Lower leg skin (tissue), 3 donors: ENCODE results near the gene FOXS1.
"Not testable (repeated sequence)": the region's sequence is repeated elsewhere in the genome, so short reads cannot be mapped to it uniquely, and the experiment has no call there.

Experiments
- CTCF ChIP-seq, 3 donors: fragments of 450-650 bp; IDR thresholded peaks; one replicate each; pipeline ENCODE4 v1.5.1; 2016; ENCODE audit warnings: antibody characterized with exemption in 3 of 3, mild to moderate bottlenecking in 3 of 3, moderate library complexity in 2 of 3
- POLR2A ChIP-seq, 2 donors: fragments of 450-650 bp; IDR thresholded peaks; one replicate each; pipeline ENCODE4 v1.6.1; 2016 to 2017; ENCODE audit warnings: antibody characterized with exemption in 2 of 2, mild to moderate bottlenecking in 1 of 2, moderate library complexity in 1 of 2

DNA sequence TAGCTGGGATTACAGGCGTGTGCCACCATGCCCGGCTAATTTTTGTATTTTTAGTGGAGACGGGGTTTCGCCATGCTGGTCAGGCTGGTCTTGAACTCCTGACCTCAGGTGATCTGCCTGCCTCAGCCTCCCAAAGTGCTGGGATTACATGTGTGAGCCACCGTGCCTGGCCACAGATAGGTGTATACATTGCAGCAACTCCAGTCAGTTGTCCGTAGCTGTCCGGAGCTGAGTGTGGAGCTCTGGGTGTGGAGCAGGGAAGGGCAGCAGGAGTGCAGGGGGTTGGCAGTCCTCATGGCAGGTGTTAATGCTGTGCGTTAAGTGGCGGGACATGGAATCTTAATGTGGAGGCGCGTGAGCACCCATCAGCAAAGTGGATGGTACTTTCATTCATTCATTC lies 17.4 kb downstream of the FOXS1 start:
- not testable (repeated sequence) for TF ChIP-seq CTCF, POLR2A (IDR thresholded peaks at IDR 0.05)
